NCI-H2107 treated with DMSO at 0.1 percent for 48 hours (cell line): ENCODE data around the gene STYK1.

Experiments
- DNase-seq: peaks from one replicate; lab custom pipeline; 2025; ENCODE audit not compliant: unreplicated experiment; lab: John Stamatoyannopoulos, UW

Gene STYK1

DNA sequence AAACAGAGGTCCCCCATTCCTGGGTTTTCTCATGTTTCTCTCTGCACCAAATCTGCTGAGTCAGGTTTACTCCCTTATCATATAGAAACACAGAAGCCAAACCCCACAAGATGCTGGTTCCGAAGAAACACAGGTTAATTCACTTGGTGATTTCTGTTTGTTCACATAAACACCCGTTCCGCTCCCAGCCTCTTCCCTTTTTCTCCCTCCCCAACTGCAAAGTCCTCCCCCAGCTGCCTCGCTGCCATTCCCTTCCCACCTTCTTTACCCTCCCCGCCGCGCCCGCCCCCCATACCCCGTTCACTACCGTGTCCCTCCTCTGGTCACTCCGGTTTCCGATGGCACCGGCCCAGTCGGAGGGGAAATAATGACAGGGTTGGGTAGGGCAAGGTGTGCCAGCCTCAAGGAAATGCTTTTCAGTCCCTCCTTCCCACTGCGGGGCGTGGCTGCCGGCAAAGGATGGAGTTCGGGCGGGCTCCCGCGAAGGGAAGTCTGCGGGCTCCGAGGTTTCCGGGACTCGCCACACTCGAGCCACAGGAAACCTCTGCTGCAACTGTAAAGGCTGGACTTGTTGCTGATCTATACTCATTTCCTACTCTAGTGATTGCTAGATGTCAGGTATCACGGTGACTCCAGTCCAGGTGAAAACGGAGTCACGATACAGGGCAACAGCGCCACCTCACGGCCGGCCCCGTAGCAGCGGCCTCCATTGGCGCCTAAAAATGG is at the start of gene STYK1:
Gene STYK1, minus strand, starts transcription at position 394 of the 726 bp plus-strand sequence. CDS start 39,434 bp downstream, outside the sequence.
- DNase-seq, result peak; percentile 64

GRCh38 chr12:10722905-10723746 is 49.3 kb upstream of the STYK1 start, which contains the start of gene YBX3:
Gene YBX3 (minus strand): TSS chr12:10723323. CDS start chr12:10723111, 212 bp downstream.
- no peak for DNase-seq

GRCh38 chr12:10722502-10722904 is 48.7 kb upstream of the STYK1 start:
- no peak for DNase-seq

DNA sequence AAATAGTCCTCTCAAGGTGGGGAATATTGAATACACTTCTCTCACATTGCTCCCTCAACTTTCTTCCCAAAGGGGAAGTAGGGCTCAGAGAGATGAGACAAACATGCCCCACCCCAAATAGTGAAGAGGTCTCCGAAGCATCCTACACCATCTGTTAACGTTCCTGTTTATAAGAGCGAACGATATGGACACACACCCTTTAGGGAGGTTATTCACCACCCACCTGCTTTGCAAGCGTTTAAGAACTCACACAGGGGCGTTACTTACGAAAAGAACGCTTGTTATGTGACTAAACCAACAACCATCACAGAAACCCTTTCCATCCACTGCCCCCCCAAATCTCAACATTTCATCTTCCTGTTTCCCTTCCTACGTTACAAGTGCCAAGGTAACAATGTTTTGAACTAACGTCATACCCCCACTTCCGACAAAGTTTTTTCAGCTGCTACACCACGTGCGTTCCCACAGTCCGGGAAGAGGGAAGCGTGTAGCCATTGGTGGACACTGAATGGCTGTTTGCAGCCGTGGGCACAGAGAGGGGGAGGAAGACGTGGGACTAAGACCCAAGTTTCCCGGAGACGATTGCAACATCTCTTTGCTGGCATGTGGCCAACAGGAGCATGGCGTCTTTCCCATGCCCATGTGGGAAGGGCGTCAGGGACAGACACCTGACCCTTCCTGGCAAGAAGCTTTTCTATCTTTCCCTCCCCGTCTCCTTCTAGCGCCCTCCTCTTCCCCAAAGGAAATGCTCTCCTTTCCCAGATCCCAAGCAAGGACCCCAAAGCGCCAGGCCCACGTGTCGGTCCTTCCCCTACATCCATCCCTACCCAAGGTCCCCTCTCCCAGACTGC is 48.0 kb upstream of the STYK1 start:
- DNase-seq, result no peak

- DNase-seq, result no peak
These were observed 47.3 kb upstream of the STYK1 start for GRCh38 chr12:10720974-10721650.

- DNase-seq, result no peak
These were observed 45.6 kb upstream of the STYK1 start for GRCh38 chr12:10719482-10719881.

- DNase-seq, result no peak
These were observed 44.5 kb upstream of the STYK1 start for GRCh38 chr12:10718279-10718821.

DNA sequence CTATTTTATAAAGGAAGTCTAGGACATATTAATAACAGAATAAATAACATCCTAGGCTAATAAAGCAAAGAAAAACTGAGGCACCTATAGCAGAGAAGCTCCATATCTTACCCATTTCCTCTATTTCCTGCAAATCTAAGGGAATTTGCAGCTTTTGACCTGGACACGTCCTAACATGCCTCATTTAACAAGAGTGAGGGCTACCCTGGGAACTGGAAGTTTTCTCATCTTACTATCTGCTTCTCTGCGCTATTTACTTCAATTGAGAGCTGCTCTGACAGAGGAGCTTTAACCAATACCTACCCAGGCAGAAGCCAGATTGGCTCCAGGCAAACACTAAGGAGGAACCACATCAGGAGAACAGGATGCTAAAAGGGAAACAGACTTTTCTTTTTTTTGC is 43.6 kb upstream of the STYK1 start:
- DNase-seq, result no peak

DNA sequence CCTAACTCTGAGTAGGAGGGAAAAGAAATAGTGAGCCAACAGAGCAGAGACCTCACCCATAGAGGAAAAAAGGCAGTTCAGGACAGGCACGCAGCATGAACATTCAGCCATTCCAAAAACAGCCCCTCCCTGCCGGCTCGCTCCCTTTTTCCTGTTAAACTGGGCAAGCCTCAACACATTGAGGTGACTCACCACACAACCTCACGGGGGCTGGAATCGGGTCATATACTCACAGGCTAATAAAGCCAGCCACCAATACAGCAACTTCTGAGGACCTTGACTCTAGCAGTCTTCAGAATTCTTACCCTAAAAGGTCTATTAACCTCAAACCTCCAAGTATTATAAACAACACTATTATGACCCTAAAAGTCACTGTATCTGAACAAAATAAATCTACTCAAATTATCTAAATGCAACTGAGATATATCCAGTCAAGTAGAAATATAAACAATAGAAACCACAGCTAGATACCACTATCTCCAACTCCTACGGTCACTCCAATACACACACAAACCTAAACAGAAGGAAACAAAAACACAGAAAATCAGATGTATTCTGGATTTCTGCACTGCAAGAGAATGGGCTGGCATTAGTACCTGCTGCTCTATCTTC is 43.0 kb upstream of the STYK1 start:
- DNase-seq, result no peak

GRCh38 chr12:10716277-10716676 is 42.4 kb upstream of the STYK1 start:
- no peak for DNase-seq

- no peak for DNase-seq
These were observed 41.6 kb upstream of the STYK1 start for GRCh38 chr12:10715491-10715890.

- DNase-seq, result no peak
These were observed 36.0 kb upstream of the STYK1 start for GRCh38 chr12:10709808-10710207.

DNA sequence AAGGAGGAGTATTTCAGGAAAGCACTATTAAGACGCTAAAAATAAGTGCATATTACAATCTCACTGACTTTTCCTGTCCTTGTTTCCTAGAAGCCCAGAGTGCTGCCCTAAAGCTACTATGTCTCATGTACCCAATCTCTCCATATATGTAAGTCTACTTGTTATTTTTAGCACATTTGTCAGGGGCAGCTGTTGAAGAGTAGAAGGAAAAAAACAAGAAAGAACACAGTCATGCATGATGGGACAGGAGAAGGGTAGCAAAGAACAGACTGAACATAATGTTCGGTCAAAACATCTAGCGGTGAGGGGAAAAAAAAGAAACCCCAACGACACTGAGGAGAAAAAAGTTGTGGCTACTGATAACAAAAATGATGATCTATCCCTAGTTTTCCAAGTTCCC is 35.0 kb upstream of the STYK1 start:
- no peak for DNase-seq

DNA sequence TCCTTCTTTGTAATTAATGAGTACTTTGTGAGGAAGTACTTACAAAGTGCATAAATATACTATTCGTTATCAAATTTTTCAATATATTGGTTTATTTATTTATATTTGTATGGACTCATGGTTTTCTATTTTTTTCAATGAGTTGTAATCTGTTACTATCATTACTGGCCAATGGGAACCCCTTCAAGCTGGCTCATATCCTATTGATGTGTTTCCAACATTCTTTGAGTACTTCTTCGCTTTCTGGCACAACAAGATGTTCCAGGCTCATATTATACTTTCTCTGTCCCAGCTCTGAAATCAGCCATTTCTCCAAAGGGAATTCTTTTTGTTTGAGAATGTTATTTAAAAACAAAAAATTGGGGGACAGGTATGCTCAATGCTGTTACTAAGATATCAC is 31.8 kb upstream of the STYK1 start:
- no peak for DNase-seq

DNA sequence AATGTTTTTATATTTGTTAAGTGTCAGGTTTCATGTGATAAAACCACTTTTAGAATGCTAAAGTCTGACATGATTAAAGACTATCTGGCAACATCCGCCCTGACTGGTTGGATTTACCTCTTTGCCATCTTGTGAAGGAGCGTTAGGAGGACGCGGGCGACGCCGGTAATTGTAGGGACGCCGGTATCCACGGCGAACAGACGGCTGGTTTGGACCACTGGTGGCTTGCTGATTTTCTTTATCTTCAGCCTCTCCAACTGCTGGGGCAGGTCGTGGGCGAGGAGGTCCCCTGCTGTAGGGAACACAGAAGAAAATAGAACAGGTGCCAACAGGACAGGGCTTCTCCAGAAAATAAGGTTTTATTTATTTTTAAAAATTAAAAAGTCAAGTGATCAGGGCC is 28.0 kb upstream of the STYK1 start:
- DNase-seq, result no peak

DNA sequence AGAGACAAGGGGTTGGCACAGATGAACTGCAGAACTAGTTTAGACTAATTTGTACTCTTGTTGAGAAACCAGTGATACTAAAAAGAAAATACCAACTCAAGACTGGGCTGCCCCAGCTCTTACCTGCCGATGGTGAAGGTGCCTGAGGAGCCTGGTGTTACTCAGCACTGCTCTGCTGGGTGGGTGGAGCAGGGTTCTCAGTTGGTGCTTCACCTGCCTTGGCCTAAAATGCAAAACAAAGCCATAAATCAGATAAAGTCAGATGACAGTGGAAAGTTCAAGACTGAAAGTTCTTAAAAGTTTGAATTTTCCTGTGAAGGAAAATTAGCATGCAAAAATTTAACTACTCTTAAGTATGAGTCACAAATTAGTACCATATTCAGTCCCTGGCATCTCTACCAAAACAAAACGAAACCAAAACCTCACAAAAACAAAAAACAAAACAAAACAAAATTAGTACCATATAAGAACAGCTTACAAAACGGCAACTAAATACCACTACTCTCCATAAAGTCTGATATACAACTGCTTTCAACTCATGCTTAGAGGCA is 27.4 kb upstream of the STYK1 start:
- no peak for DNase-seq

- DNase-seq, result no peak
These were observed 26.7 kb upstream of the STYK1 start for GRCh38 chr12:10700581-10700980.

- no peak for DNase-seq
These were observed 24.0 kb upstream of the STYK1 start for GRCh38 chr12:10697862-10698261.

DNA sequence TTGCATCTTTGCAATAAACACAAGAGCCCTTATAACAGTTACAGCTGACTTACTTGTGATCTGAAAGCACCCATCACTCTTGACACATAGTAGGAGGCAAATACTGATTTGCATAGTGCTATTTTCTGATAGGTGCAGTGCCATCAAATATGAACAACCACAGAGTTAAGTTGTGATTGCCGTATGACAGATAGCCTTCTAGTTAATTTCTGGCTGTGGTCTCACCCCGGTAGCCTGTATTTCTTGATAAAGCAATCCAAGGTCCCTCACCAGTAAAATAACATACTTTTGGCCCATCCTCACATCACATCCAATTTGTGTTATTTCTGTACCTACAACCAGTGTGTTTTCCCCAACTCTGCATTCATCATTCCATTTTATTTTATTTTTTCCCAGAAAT is 23.3 kb upstream of the STYK1 start:
- no peak for DNase-seq

DNA sequence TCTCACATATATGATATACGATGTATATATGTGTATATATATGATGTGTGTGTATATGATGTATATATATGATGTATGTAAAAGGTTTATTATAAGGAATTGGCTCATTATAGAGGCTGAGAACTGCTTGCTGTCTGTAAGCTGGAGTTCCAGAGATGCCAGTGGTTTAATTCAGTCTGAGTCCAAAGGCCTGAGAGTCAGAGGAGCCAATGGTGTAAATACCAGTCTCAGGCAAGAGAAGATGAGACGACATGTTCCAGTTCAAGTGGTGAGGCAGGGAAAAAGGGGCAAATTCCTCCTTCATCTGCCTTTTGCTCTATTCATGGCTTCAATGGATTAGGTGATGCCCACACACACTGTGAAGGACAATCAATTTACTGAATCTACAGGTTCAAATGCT is 17.1 kb upstream of the STYK1 start:
- no peak for DNase-seq
